ENCODE measurements around the gene MMEL1.

Gene MMEL1

GRCh38 chr1:2541619-2542245, 91.1 kb downstream of the MMEL1 start:
- no peak for DNase-seq (ENCODE audit: low read depth)

GRCh38 chr1:2540816-2541492, 91.9 kb downstream of the MMEL1 start:
- DNase-seq (ENCODE audit: low read depth) = no peak
